GM18907 (cell line): ENCODE results near the gene RICTOR.

Source experiments
- ATAC-seq: cut with Tn5 transposase; IDR thresholded peaks from one replicate; pipeline ENCODE4 v1.9.1; 2021; ENCODE audit warnings: mild to moderate bottlenecking, moderate library complexity; ENCODE audit not compliant: unreplicated experiment

Gene RICTOR

GRCh38 chr5:39100851-39101396 lies 26.7 kb upstream of the RICTOR start:
- ATAC-seq: no peak

- no peak for ATAC-seq
Observed at GRCh38 chr5:39100301-39100850, 26.2 kb upstream of the RICTOR start.

GRCh38 chr5:39099831-39100230 lies 25.6 kb upstream of the RICTOR start:
- ATAC-seq: no peak

GRCh38 chr5:39093352-39093751 lies 19.2 kb upstream of the RICTOR start:
- no peak for ATAC-seq

- ATAC-seq: no peak
Observed at GRCh38 chr5:39092581-39093351, 18.6 kb upstream of the RICTOR start.

- ATAC-seq: no peak
Observed at GRCh38 chr5:39091940-39092580, 17.9 kb upstream of the RICTOR start.

GRCh38 chr5:39083968-39084367 lies 9.8 kb upstream of the RICTOR start:
- ATAC-seq: no peak

- no peak for ATAC-seq
Observed at GRCh38 chr5:39082995-39083394, 8.8 kb upstream of the RICTOR start.

- no peak for ATAC-seq
Observed at GRCh38 chr5:39080597-39081204, 6.5 kb upstream of the RICTOR start.

- ATAC-seq: no peak
Observed at GRCh38 chr5:39080168-39080567, 6.0 kb upstream of the RICTOR start.

GRCh38 chr5:39079147-39079546 lies 4.9 kb upstream of the RICTOR start:
- no peak for ATAC-seq

GRCh38 chr5:39076757-39077728 lies 2.8 kb upstream of the RICTOR start:
- peak; percentile 21 for ATAC-seq

- ATAC-seq: no peak
Observed at GRCh38 chr5:39076101-39076756, 2.0 kb upstream of the RICTOR start.

GRCh38 chr5:39073767-39074016 lies 507 bp downstream of the RICTOR start:
- peak; percentile 34 for ATAC-seq

GRCh38 chr5:39072925-39073766 lies 1.1 kb downstream of the RICTOR start:
- ATAC-seq: peak; percentile 50

GRCh38 chr5:39068099-39068498 lies 6.1 kb downstream of the RICTOR start:
- ATAC-seq: no peak

- ATAC-seq: no peak
Observed at GRCh38 chr5:39064450-39064849, 9.7 kb downstream of the RICTOR start.

GRCh38 chr5:39063037-39063436 lies 11.2 kb downstream of the RICTOR start:
- no peak for ATAC-seq

GRCh38 chr5:39062530-39062929 lies 11.7 kb downstream of the RICTOR start:
- no peak for ATAC-seq
